ENCODE data around the gene HIRA.
A peak's percentile ranks its signal among the peaks of the same experiment; 100 is the strongest.
"Not testable (repeated sequence)": the region's sequence is repeated elsewhere in the genome, so short reads cannot be mapped to it uniquely, and the experiment has no call there.

The HIRA gene

GRCh38 chr22:19463008-19463407 lies 31.5 kb upstream of the HIRA start:
- DNase-seq (ENCODE audit: low read depth) = no peak

- no peak for DNase-seq (ENCODE audit: low read depth)
These were observed 30.0 kb upstream of the HIRA start for GRCh38 chr22:19461506-19461905.

DNA sequence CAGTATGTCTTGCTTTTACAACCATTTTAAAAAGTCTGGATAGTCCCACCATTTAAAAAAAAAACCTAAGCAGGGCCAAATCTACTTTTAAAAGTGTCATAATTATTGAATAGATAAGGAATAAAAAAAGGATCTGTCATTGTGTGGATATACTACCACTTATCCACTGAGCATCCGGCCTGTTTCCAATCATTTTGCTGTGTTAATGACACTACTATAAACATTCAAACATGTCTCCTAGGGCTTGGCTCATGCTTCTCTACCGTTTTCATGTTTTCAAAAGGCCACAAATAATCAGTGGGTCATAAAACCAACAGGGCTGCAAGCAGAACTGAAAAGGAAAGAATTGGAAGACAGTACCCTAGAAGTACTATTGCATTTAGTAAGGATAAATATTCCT lies 28.5 kb upstream of the HIRA start:
- DNase-seq (ENCODE audit: low read depth) = no peak

- no peak for DNase-seq (ENCODE audit: low read depth)
These were observed 26.4 kb upstream of the HIRA start for GRCh38 chr22:19457828-19458428.

GRCh38 chr22:19456541-19456940 lies 25.0 kb upstream of the HIRA start:
- no peak for DNase-seq (ENCODE audit: low read depth)

DNA sequence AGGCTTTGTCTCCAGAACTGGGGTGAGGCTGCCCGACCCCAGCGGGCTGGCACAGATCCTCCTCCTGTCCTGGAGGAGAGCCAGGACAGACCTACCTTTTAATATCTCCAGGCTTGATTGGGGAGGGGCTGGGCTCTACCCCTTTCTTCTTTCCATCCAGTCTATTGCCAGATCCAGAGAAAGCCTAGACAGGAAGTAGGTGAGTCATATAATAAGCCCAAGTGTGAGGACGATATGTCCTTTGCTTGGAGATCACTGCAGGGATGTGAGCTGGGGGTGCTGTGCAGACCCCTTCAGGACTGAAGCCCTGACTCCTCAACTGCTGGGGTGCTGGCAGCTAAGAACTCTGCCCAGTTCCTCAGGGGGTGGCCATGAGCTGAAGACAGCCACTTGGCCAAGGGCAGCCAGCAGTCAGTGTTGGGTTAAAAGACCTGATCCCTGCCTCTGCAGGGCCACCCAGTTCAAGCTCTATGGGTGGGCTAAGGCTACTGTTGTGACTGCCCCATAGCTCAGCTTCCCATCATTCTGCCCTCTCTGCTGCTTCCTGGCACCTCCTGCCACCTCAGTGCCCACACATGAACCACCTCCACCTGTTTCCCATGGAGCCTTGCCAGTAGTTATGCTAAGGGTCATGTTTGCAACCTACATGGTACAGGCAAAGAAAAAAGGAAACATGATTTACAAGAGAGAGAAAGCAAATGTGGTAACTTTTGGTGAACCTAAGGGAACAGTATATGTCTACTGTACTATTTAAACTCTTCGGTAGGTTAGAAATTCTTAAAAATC lies 24.2 kb upstream of the HIRA start:
- DNase-seq (ENCODE audit: low read depth) = no peak

DNA sequence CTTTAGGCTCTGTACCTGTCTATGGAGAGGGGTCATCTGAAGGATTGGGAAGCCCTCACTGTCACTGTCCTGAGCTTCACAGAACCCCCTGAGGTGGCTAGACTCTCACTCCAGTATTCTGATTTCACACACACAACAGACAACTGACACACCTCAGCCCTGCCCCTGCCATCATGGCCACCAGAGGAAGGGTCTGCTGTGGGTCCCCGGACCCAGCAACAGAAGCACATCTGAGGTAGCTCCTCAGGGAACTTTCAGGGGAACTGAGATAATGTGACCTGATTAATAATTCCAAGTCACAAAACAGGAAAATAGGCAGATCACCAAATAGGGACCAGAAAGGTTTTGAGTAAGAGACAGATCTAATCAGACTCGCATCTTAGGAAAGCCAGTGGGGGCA lies 23.5 kb upstream of the HIRA start:
- DNase-seq (ENCODE audit: low read depth) = no peak

DNA sequence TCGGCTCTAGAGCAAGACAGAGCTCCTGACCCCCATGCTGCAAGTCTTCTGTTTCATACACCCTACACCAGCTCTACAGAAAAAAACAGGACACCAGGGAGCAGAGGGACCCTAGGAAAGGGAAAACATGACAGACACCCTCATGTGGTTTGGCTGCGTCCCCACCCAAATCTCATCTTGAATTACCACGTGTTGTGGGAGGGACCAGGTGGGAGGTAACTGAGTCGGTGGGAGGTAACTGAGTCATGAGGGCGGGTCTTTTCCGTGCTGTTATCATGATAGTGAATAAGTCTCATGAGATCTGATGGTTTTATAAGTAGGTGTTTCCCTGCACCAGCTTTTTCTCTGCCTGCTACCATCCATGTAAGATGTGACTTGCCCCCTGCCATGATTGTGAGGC lies 22.6 kb upstream of the HIRA start:
- DNase-seq (ENCODE audit: low read depth) = no peak

DNA sequence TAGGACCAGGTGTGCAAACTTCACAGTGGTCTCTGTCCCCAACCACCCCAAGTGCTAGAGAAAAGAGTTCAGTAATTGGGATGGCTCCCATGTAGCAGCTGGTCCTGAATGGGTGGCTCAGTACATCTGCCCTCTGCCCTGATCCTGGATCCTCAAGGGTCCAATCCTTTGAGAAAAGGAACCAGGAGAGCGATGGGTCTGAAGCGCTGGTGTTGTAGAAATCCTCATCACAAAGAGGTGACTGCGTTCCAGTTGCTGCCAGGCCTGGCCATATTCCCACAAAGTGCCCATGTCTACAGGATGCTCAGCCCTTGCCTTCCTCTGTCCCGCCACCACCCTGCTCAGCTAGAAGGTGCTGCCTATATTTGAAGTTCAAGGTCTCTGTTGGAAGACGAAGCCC lies 22.2 kb upstream of the HIRA start:
- DNase-seq (ENCODE audit: low read depth) = no peak

DNA sequence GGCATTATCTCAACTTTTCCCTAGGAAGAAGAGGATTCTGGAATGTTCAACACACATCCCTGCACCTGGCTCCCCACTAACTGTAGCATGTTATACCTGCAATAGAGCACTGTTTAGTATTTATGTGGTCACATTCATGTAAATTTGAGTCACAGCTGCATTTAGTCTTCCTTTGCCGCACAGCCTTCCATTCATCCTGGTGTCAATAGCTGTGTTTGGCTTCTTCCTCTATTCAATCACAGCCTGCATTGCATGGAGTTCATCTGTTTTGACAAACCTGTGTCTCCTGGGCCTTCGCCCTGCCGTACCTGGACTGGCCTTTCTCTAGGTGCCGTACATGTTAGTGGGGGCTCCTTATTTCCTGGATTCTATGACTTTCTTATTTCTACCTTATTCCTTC lies 20.0 kb upstream of the HIRA start:
- DNase-seq (ENCODE audit: low read depth) = no peak

DNA sequence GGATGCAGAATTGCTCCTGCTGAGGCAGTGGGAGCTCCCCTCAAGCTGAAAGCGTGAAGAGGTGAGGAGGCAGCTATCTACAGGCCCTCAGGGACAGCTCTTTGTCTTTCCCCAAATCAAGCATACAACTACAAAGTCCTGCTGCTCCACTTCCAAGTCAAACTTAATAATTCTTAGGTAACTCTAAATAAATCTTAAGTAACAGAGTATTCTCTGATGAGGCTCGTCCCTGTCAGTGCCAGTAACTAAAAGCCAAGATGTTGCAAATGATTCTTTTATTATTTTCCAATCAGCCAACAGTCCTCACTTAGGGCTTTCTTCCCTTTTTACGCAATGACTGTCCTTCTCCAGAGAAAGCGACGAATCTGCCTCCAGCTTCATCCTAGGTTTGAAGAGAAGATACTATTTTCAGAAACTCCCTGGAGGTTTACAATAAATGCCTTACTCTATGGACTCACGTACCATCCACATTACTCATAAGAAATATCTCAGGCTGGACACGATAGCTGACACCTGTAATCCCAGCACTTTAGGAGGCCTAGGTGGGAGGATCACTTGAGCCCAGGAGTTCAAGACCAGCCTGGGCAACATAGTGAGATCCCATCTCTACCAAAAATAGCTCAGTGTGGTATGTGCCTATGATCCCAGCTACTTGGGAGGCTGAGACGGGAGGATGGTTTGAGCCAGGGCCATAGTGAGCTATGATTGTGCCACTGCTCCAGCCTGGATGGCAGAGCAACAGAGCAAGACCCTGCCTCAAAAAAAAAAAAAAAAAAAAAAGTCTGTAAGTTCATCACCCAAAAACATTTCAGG lies 19.0 kb upstream of the HIRA start:
- no peak for DNase-seq (ENCODE audit: low read depth)

DNA sequence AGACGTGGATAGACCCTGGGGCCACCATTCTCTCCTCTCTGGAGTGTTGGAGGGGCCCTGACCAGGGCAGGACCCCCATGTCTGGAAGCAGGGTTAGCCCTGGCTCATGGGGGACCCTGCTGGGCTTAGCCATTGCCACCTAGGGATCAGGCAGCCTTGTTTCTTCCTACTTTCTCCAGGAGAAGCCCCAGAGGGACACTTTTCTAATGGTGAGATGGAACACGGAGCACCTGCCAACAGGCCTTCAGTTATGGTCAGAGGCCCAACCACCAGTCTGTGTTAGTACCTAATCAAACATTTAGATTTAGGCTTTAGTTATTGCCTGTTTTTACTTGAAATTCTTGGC lies 17.9 kb upstream of the HIRA start:
- no peak for DNase-seq (ENCODE audit: low read depth)

GRCh38 chr22:19448739-19449421 lies 17.3 kb upstream of the HIRA start:
- no peak for DNase-seq (ENCODE audit: low read depth)

- DNase-seq (ENCODE audit: low read depth) = no peak
These were observed 16.6 kb upstream of the HIRA start for GRCh38 chr22:19448076-19448607.

GRCh38 chr22:19447330-19448075 lies 16.0 kb upstream of the HIRA start, which contains the start of gene C22orf39:
C22orf39 (minus strand) TSS chr22:19447711; CDS start chr22:19447688, 23 bp downstream.
- DNase-seq (ENCODE audit: low read depth) = peak; percentile 79

GRCh38 chr22:19446603-19447329 lies 15.2 kb upstream of the HIRA start:
- DNase-seq (ENCODE audit: low read depth) = no peak

GRCh38 chr22:19445279-19445982 lies 13.9 kb upstream of the HIRA start:
- DNase-seq (ENCODE audit: low read depth) = not testable (repeated sequence)

DNA sequence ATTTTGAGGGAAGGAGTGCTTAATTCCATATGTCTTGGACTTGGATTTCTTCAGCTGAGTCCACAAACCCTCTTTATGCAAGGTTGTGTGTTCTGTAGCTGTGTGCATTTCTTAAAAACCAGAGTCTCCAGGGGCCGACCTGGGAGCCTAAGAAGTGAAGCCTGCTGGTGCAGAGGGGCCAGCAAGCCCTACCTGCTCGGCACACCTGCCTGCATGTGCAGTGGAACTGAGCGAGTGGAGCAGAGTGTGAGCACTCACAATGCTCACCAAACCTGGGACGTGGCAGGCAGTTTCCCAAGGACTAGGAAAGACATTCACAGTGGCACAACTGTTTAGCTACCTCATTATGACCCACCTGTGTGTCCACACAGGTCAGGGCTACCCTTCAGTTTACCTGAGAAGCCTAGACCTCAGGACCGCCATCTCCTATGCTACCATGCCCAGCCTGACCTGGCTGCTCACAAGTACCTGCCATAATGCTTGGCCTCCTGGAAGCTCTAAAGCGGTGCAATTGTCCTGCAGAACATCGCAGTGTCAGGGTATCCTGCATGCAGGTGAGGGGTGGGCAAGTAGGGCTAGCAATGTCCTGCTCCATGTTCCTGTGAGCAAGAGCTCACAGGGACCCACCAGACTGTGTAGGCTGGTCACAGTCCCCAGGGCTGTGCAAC lies 12.1 kb upstream of the HIRA start:
- no peak for DNase-seq (ENCODE audit: low read depth)

- DNase-seq (ENCODE audit: low read depth) = no peak
These were observed 10.6 kb upstream of the HIRA start for GRCh38 chr22:19442166-19442565.
